B cell (primary cell): Measurements from ENCODE around the gene DNAJB9.

ENCODE experiments used
- EZH2 ChIP-seq: IDR thresholded peaks from 2 replicates; pipeline ENCODE4 v1.6.1; 2012; ENCODE audit warnings: borderline replicate concordance, low read depth, mild to moderate bottlenecking, moderate library complexity, low read length; ENCODE audit not compliant: insufficient read depth, poor library complexity, severe bottlenecking
- TF ChIP-seq, protein P1 (sequence below): fragments of 200-600 bp; IDR thresholded peaks from one replicate; pipeline ENCODE4 v1.8.0; 2022; ENCODE audit warnings: antibody characterized with exemption, mild to moderate bottlenecking

DNA sequence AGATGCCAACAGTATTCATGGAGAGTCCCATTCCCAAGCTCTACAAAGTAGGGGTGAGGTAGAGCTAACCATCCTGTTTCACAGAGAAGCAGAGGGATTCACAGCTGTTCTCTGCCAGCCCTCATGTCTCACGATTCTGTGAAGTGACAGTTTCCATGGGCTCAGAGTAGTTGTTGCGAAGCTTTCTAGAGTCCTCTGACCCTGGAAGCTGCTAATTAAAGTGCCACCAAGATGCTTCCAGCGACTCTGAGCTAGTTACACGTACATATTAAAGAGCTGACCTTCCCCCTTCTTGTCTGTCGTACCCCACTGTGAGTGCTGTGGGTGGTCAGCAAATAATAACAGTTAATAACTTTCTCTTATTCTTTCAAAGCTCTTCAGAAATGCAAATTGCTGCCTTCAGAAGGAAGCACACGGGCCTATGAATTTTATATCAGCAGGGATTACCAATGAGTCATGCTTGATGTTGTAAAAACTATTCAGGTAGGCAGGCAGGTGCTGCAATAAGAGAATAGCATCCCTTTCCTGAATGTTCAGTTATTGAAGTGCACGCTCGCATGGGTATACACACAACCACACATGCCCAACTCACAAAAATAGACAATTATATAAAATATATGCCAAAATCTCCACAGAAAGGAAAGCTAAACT, 34.1 kb downstream of the DNAJB9 start:
- TF ChIP-seq, protein P1, sequence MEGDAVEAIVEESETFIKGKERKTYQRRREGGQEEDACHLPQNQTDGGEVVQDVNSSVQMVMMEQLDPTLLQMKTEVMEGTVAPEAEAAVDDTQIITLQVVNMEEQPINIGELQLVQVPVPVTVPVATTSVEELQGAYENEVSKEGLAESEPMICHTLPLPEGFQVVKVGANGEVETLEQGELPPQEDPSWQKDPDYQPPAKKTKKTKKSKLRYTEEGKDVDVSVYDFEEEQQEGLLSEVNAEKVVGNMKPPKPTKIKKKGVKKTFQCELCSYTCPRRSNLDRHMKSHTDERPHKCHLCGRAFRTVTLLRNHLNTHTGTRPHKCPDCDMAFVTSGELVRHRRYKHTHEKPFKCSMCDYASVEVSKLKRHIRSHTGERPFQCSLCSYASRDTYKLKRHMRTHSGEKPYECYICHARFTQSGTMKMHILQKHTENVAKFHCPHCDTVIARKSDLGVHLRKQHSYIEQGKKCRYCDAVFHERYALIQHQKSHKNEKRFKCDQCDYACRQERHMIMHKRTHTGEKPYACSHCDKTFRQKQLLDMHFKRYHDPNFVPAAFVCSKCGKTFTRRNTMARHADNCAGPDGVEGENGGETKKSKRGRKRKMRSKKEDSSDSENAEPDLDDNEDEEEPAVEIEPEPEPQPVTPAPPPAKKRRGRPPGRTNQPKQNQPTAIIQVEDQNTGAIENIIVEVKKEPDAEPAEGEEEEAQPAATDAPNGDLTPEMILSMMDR = no peak
- no peak for TF ChIP-seq EZH2
